ENCODE results near the gene MYBL2.
"Not testable (repeated sequence)": the region's sequence is repeated elsewhere in the genome, so short reads cannot be mapped to it uniquely, and the experiment has no call there.

The MYBL2 gene

GRCh38 chr20:43751167-43752050 is 84.5 kb downstream of the MYBL2 start:
- no peak for DNase-seq (ENCODE audit: low spot score)

GRCh38 chr20:43752051-43752360 is 85.1 kb downstream of the MYBL2 start:
- DNase-seq (ENCODE audit: low spot score) = no peak

DNA sequence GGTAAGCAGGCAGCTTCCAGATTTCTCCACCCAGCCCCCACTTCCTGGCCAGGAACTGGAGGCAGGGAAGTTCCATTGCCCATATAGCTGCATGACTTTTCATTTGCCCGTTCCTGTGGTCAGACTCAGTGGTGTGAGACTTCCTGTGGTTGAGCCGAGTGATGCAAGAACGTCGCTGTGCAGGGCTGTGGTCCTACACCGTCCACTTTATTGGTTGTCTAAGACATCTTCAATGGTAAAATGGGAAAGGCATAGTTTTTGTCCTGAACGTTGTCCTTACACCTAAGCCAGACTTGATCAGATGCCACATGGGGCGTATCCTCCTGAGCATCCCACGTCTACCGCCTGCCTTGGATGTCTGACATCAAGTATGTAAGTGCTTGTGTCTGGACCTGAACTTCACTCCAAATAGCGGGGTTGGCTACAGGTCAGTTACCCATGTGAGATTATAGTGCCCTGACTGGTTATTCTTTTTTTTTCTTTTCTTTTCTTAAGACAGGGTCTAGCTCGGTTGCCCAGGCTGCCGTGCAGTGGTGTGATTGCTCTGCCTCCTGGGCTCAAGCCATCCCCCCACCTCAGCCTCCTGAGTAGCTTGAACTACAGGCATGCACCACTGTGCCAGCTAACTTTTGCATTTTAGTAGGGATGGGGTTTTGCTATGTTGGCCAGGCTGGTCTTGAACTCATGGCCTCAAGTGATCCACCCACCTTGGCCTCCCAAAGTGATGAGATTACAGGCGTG is 85.8 kb downstream of the MYBL2 start:
- no peak for DNase-seq (ENCODE audit: low spot score)

DNA sequence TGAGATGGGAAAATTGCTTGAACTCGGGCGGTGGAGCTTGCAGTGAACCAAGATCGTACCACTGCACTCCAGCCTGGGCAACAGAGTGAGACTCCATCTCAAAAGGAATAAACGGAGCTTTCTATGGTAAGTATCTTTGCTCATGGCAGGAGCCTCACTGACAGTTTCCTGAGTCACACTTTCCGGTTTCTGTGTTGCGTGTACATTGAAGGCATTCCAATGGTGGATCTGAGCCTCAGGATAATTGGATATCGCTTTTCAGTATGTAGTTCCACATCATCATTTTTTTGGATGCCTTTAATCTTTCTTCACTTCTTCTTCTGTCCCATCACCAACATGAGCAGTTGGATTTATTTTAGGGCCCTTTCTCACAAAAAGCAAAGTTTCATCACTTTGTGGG is 88.5 kb downstream of the MYBL2 start:
- no peak for DNase-seq (ENCODE audit: low spot score)

DNA sequence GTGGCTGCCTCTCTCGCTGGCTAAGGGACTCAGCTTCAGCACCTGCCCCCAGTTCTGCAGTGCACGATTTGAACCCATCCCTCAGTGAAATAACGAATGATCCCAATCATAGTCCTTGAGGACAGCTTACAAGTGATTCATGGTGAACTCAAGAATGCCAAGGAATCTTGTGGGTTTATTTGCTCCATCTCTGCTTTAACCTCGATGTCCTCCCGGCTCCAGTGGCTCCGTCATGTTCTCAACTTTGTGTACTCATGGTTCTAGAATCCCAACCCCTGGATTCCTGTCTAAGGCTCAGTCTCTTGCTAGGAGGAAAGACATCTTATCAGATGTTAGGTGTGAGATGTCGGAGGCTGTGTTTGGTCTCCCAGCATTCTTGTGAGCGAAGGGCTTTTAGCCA is 88.9 kb downstream of the MYBL2 start:
- no peak for DNase-seq (ENCODE audit: low spot score)

DNA sequence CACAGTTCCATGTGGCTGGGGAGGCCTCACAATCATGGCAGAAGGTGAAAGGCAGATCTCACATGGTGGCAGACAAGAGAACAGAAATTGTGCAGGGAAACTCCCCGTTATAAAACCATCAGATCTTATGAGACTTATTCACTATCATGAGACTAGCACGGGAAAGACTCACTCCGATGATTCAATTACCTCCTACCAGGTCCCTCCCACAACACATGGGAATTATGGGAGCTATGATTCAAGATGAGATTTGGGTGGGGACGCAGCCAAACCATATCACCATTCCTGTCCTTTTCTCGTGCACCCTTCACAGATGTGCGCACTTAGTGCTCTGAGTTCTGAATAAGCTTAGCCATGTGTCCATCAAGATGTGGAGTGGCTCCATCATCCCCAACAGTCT is 91.0 kb downstream of the MYBL2 start:
- DNase-seq (ENCODE audit: low spot score) = not testable (repeated sequence)

GRCh38 chr20:43761386-43762340 is 94.7 kb downstream of the MYBL2 start:
- no peak for DNase-seq (ENCODE audit: low spot score)

DNA sequence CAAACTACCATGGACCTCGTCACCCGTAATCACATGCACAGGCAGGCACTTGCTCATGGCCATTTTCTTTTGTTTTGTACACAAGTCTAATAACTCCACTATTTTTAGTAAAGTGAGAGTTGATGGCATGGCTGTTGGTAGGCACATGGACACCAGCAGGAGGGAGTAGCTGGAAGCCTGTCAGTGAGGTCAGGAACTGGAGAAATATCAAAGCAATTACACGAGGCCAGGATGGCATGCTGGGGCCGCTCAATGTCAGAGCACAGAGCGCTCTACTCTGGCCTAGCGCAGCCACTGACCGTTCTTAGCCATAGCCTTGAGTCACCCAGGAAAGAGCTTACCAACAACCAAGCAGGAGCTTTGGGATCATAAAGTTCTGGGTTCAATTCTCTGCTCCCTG is 96.0 kb downstream of the MYBL2 start:
- DNase-seq (ENCODE audit: low spot score) = no peak

DNA sequence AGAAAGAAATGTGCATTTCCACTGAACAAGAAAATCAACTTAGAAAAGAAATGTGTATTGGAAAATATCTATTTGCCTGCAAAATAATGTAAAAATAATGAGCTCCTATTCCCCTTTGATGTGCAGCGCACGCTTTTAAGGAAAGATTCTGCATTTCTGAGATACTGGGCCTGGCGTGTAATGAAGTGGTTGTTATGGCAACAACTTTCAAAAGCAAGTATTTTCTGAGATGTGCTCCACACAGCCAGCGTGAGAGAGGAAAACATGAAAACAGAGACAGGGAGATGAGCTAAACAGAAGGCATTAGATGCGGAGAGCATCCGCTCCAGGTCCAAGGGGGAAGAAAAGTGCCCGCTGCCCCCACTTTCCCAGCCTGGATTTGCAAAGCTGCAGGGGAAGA is 99.0 kb downstream of the MYBL2 start:
- no peak for DNase-seq (ENCODE audit: low spot score)
